ENCODE measurements around the gene MOV10L1.
A peak's percentile ranks its signal among the peaks of the same experiment; 100 is the strongest.

MOV10L1 gene

DNA sequence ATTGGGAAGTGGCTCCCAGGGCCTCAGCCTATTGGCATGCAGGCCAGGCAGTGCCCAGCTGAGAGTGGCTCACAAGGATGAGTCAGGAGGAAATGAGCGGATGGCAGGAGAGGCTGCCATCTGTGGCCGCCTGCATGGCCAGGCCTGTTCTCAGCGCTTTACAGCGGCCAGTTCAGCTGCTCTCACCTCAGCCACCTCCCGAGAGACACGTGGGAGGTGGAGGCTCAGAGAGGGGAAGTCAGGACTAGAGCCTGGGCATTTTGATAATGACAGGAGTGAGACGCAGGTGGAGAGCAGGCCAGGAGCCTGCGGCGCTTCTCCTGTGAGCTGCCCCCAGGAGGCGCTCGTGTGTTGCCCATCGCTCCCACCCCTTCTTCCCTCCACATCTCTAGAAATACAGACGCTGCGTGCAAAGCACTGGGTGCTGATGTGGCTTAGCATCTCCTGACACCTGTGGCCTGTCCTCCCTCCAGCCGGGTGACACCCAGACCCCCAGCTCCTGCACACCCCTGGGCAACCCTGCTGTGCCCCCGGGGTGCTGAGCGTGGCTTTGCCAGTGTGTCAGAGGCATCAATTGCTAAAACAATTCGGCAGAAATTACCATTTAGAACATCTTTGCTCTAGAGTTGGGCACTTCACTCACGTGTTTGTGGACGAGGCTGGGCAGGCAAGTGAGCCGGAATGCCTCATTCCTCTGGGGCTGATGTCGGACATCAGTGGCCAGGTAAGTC lies 59.4 kb downstream of the MOV10L1 start:
- Histone ChIP-seq H4K91ac (ENCODE audit: low read depth, low read length, poor library complexity) (no peak overlapping the region), H3K4me1 (ENCODE audit: control insufficient read depth in 2 of 2, insufficient read depth in 1 of 2, low read depth in 1 of 2, low read length in 2 of 2) (peaks cover 7 to 8% of the 10 kb centered on the region in 2 donors), H3K4me2 (ENCODE audit: insufficient read depth, low read length, poor library complexity, severe bottlenecking) (no peak overlapping the region), H3K4me3 (ENCODE audit: low read length in 2 of 2) (no peak overlapping the region), H3K14ac (ENCODE audit: low read length) (no peak overlapping the region), H2BK5ac (ENCODE audit: low read length) (no peak overlapping the region), H3K9ac (ENCODE audit: low read depth, low read length, poor library complexity) (no peak overlapping the region), H3K79me1 (ENCODE audit: low read depth, low read length) (peaks cover 2% of the 10 kb centered on the region), H4K8ac (ENCODE audit: low read depth, low read length) (no peak overlapping the region), H3K4ac (ENCODE audit: low read length) (no peak overlapping the region), H3K23ac (ENCODE audit: low read depth, low read length, poor library complexity) (peak overlapping the region; percentile 70), H3K9me3 (replicated peaks in 1 of 2; ENCODE audit: control insufficient read depth in 2 of 2, insufficient read depth in 1 of 2, low read depth in 1 of 2, low read length in 2 of 2) (no peaks in the 10 kb centered on the region), H3K36me3 (replicated peaks in 1 of 2; ENCODE audit: control insufficient read depth in 2 of 2, insufficient read depth in 2 of 2, low read length in 2 of 2) (no peaks in the 10 kb centered on the region), H3K27me3 (ENCODE audit: control insufficient read depth in 3 of 3, insufficient read depth in 3 of 3, low read depth in 1 of 3, low read length in 3 of 3) (peaks cover 0 to 22% (median 0%) of the 10 kb centered on the region in 3 experiments), H2BK12ac (ENCODE audit: low read length) (no peak overlapping the region), H2AK5ac (ENCODE audit: low read depth, low read length) (peak overlapping the region; percentile 95), H3K18ac (ENCODE audit: low read length) (peak overlapping the region; percentile 74), H2BK15ac (ENCODE audit: low read length) (peak overlapping the region; percentile 13), H2BK120ac (ENCODE audit: low read depth, low read length) (no peak overlapping the region), H2AFZ (ENCODE audit: low read length) (no peak overlapping the region), H3K27ac (replicated peaks; ENCODE audit: low read length) (no peak overlapping the region)
- peak; percentile 55 for DNase-seq (ENCODE audit: low spot score)
- no CpG with 5 or more reads among the region's 22 CpGs for WGBS, 2 donors (ENCODE audit: extremely low coverage in 2 of 2, insufficient read length in 2 of 2, insufficient replicate concordance in 1 of 2)

DNA sequence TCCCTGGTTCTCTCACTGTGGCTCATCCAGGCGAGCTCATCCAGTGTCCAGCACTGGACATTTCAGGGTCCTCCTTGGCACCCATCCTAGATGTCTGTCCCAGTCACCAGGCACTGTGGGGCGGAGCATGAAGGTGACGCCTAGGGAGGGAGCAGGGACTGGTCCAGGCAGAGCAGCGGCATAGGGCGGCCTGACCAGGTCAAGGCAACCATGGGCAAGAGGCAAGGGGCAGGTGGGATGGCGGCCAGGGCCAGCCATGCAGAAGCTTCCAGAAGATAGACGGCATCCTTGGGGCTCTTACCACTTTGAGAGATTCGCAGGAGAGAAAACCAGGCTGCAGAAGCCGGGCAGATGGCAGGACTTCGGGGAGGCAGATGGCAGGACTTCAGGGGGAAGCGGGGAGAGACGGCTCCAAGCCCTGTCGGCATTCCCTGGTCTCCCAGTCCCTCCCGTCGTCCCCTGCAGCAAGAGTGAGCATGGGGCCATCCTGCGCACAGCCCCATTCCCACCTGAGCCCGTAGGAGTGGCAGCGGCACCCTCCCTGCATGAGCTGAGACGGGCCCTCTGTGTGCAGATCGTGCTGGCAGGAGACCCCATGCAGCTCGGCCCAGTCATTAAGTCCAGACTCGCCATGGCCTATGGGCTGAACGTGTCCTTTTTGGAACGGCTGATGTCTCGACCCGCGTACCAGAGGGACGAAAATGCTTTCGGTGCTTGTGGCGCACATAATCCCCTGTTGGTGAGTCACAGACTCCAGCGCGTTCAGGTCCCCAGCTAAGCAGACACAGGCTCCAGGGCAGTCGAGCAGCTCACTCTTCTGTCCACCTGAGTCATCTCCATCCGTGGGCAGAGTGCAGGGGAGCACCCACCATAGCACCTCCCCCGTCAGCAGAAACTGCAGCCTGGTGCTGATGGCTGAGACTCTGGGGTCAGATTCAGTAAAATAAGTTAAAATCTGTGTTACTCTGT lies 60.6 kb downstream of the MOV10L1 start:
- Histone ChIP-seq H2BK5ac (ENCODE audit: low read length) (no peak overlapping the region), H3K4me2 (ENCODE audit: insufficient read depth, low read length, poor library complexity, severe bottlenecking) (no peak overlapping the region), H3K36me3 (replicated peaks in 1 of 2; ENCODE audit: control insufficient read depth in 2 of 2, insufficient read depth in 2 of 2, low read length in 2 of 2) (no peaks in the 10 kb centered on the region), H3K9ac (ENCODE audit: low read depth, low read length, poor library complexity) (peak overlapping the region; percentile 67), H3K18ac (ENCODE audit: low read length) (peak overlapping the region; percentile 55), H2AFZ (ENCODE audit: low read length) (no peak overlapping the region), H3K4me3 (ENCODE audit: low read length in 2 of 2) (no peak overlapping the region), H3K4me1 (ENCODE audit: control insufficient read depth in 2 of 2, insufficient read depth in 1 of 2, low read depth in 1 of 2, low read length in 2 of 2) (peaks cover 7 to 8% of the 10 kb centered on the region in 2 donors), H2BK15ac (ENCODE audit: low read length) (no peak overlapping the region), H4K91ac (ENCODE audit: low read depth, low read length, poor library complexity) (no peak overlapping the region), H4K8ac (ENCODE audit: low read depth, low read length) (no peak overlapping the region), H3K9me3 (replicated peaks in 1 of 2; ENCODE audit: control insufficient read depth in 2 of 2, insufficient read depth in 1 of 2, low read depth in 1 of 2, low read length in 2 of 2) (no peaks in the 10 kb centered on the region), H2BK12ac (ENCODE audit: low read length) (peak overlapping the region; percentile 46), H3K23ac (ENCODE audit: low read depth, low read length, poor library complexity) (peak overlapping the region; percentile 92), H2AK5ac (ENCODE audit: low read depth, low read length) (peak overlapping the region; percentile 30), H3K79me1 (ENCODE audit: low read depth, low read length) (peaks cover 2% of the 10 kb centered on the region), H3K27ac (replicated peaks; ENCODE audit: low read length) (no peak overlapping the region), H3K27me3 (ENCODE audit: control insufficient read depth in 3 of 3, insufficient read depth in 3 of 3, low read depth in 1 of 3, low read length in 3 of 3) (peaks cover 0 to 19% (median 0%) of the 10 kb centered on the region in 3 experiments), H3K4ac (ENCODE audit: low read length) (peak overlapping the region; percentile 91), H3K14ac (ENCODE audit: low read length) (peak overlapping the region; percentile 95), H2BK120ac (ENCODE audit: low read depth, low read length) (no peak overlapping the region)
- no CpG with 5 or more reads among the region's 35 CpGs for WGBS, 2 donors (ENCODE audit: extremely low coverage in 2 of 2, insufficient read length in 2 of 2, insufficient replicate concordance in 1 of 2)
- DNase-seq (ENCODE audit: low spot score), result no peak

DNA sequence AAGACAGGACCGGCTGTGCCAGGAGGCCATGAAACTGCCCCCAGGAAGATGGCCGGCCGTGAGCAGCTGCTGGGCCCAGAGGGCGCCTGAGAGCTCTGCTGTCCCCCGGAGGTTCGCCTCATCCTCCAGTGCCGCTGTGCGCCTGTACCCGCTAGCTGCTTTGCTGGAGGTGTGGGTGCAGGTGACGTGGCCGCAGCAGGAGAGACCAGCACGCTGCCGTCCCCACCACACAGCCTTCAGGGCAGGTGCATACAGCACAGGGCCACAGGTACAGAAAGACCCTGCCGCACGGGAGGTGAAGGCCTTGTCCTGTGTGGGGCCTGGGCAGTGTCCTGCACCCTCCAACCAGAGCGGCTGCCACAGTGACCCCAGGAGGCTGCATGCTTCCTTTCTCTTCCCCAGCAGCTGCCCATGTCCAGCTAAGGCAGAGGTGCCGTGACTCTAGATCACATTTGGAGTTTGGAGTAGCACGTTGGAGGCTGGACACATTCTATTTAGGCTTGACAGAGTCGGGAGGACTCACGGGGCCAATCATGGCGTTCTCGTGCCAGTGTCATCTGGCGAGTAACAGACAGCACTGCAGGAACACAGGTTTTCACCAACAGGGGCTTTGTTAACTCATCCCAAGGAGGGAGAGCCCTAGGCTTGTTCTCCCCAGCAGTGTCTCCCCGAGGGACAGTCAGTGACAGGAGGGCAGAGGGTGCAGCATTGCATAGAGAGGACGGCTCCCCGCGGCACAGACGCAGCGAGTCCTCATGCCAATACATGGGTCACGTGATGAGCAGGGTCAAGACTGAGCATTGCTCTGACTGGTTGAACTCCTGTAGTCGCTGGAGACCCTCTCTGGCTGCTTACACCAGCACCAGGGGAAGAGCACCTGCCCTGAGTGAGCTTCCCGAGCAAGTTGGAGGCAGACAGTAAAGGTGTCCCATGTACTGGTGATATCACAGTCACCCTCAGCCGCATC lies 62.0 kb downstream of the MOV10L1 start:
- Histone ChIP-seq H4K91ac (ENCODE audit: low read depth, low read length, poor library complexity) (no peak overlapping the region), H3K14ac (ENCODE audit: low read length) (peak overlapping the region; percentile 25), H3K4ac (ENCODE audit: low read length) (no peak overlapping the region), H3K4me1 (ENCODE audit: control insufficient read depth in 2 of 2, insufficient read depth in 1 of 2, low read depth in 1 of 2, low read length in 2 of 2) (no peaks in the 10 kb centered on the region), H3K27ac (replicated peaks; ENCODE audit: low read length) (no peak overlapping the region), H4K8ac (ENCODE audit: low read depth, low read length) (no peak overlapping the region), H2BK12ac (ENCODE audit: low read length) (peak overlapping the region; percentile 64), H3K36me3 (replicated peaks in 1 of 2; ENCODE audit: control insufficient read depth in 2 of 2, insufficient read depth in 2 of 2, low read length in 2 of 2) (no peaks in the 10 kb centered on the region), H2AFZ (ENCODE audit: low read length) (no peak overlapping the region), H2BK15ac (ENCODE audit: low read length) (no peak overlapping the region), H3K79me1 (ENCODE audit: low read depth, low read length) (peaks cover 2% of the 10 kb centered on the region), H2AK5ac (ENCODE audit: low read depth, low read length) (no peak overlapping the region), H3K4me2 (ENCODE audit: insufficient read depth, low read length, poor library complexity, severe bottlenecking) (no peak overlapping the region), H3K23ac (ENCODE audit: low read depth, low read length, poor library complexity) (peak overlapping the region; percentile 56), H3K9me3 (replicated peaks in 1 of 2; ENCODE audit: control insufficient read depth in 2 of 2, insufficient read depth in 1 of 2, low read depth in 1 of 2, low read length in 2 of 2) (no peaks in the 10 kb centered on the region), H3K27me3 (ENCODE audit: control insufficient read depth in 3 of 3, insufficient read depth in 3 of 3, low read depth in 1 of 3, low read length in 3 of 3) (peaks cover 0 to 19% (median 0%) of the 10 kb centered on the region in 3 experiments), H3K4me3 (ENCODE audit: low read length in 2 of 2) (no peak overlapping the region), H2BK5ac (ENCODE audit: low read length) (no peak overlapping the region), H3K18ac (ENCODE audit: low read length) (peak overlapping the region; percentile 7), H2BK120ac (ENCODE audit: low read depth, low read length) (no peak overlapping the region), H3K9ac (ENCODE audit: low read depth, low read length, poor library complexity) (no peak overlapping the region)
- DNase-seq (ENCODE audit: low spot score), result no peak
- no CpG with 5 or more reads among the region's 33 CpGs for WGBS, 2 donors (ENCODE audit: extremely low coverage in 2 of 2, insufficient read length in 2 of 2, insufficient replicate concordance in 1 of 2)
